C1 segment of cervical spinal cord (tissue), 14 donors: Measurements from ENCODE around the gene NETO2.
A peak's percentile ranks its signal among the peaks of the same experiment; 100 is the strongest.

ENCODE experiments used
- DNase-seq, 14 donors: peaks; one replicate each; lab custom pipeline; 2025; lab: John Stamatoyannopoulos, UW

Gene NETO2

GRCh38 chr16:47046726-47047523, 96.8 kb downstream of the NETO2 start:
- no peak for DNase-seq

- no peak for DNase-seq
Measured at GRCh38 chr16:47045459-47045858, 98.3 kb downstream of the NETO2 start.

GRCh38 chr16:47045023-47045422, 98.7 kb downstream of the NETO2 start:
- DNase-seq = peak in 1 of 14 donors; percentile 2

- DNase-seq = no peak
Measured at GRCh38 chr16:47043970-47044684, 99.6 kb downstream of the NETO2 start.

GRCh38 chr16:47043200-47043599, 100.5 kb downstream of the NETO2 start:
- DNase-seq = no peak

- peak; percentile 28 to 84 (median 60) for DNase-seq
Measured at GRCh38 chr16:47037746-47038458, 105.8 kb downstream of the NETO2 start.

- peak in 2 of 14 donors; percentile 32 to 44 for DNase-seq
Measured at GRCh38 chr16:47037396-47037745, 106.4 kb downstream of the NETO2 start.

- no peak for DNase-seq
Measured at GRCh38 chr16:47036201-47036600, 107.5 kb downstream of the NETO2 start.

GRCh38 chr16:47035436-47035835, 108.3 kb downstream of the NETO2 start:
- DNase-seq = no peak

- DNase-seq = no peak
Measured at GRCh38 chr16:47034455-47034854, 109.3 kb downstream of the NETO2 start.

- no peak for DNase-seq
Measured at GRCh38 chr16:47033176-47033575, 110.6 kb downstream of the NETO2 start.

- DNase-seq = no peak
Measured at GRCh38 chr16:47029724-47030123, 114.0 kb downstream of the NETO2 start.

GRCh38 chr16:47028767-47029377, 114.9 kb downstream of the NETO2 start:
- no peak for DNase-seq
